Measurements from ENCODE around the gene CNOT9.

The CNOT9 gene

GRCh38 chr2:218643751-218644310 lies 75.2 kb downstream of the CNOT9 start:
- TF ChIP-seq CTCF (IDR thresholded peaks at IDR 0.05; ENCODE audit: control insufficient read depth, extremely low read depth, insufficient read depth): no peak
- H3K4me3 ChIP-seq (ENCODE audit: low read depth, low read length): no peak overlapping the region
- DNase-seq (ENCODE audit: low read depth): no peak

GRCh38 chr2:218644721-218645120 lies 76.1 kb downstream of the CNOT9 start:
- DNase-seq (ENCODE audit: low read depth): no peak
- no peak for TF ChIP-seq CTCF (IDR thresholded peaks at IDR 0.05; ENCODE audit: control insufficient read depth, extremely low read depth, insufficient read depth)
- H3K4me3 ChIP-seq (ENCODE audit: low read depth, low read length): no peak overlapping the region

GRCh38 chr2:218645126-218645525 lies 76.5 kb downstream of the CNOT9 start:
- DNase-seq (ENCODE audit: low read depth): no peak
- no peak for TF ChIP-seq CTCF (IDR thresholded peaks at IDR 0.05; ENCODE audit: control insufficient read depth, extremely low read depth, insufficient read depth)
- no peak overlapping the region for H3K4me3 ChIP-seq (ENCODE audit: low read depth, low read length)
